Esophagus muscularis mucosa (tissue), 4 donors: ENCODE data around the gene TAS2R4.

ENCODE experiments used
- EP300 ChIP-seq: sonication (generic); formaldehyde crosslinking; IDR thresholded peaks from one replicate; pipeline ENCODE4 v1.6.1; 2017; ENCODE audit warnings: antibody characterized with exemption
- POLR2A ChIP-seq: fragments of 450-650 bp; IDR thresholded peaks from one replicate; pipeline ENCODE4 v1.6.1; 2017; ENCODE audit warnings: antibody characterized with exemption, moderate library complexity, mild to moderate bottlenecking, low read depth
- TF ChIP-seq, protein P1 (sequence below), 3 experiments: fragments of 200-600 bp in 2 of 3; fragments of 450-650 bp in 1 of 3; sonication (generic) in 2 of 3; IDR thresholded peaks; one replicate each; pipeline ENCODE4 v1.5.1; 2017 to 2019; ENCODE audit warnings: antibody characterized with exemption in 3 of 3, mild to moderate bottlenecking in 2 of 3, moderate library complexity in 1 of 3

DNA sequence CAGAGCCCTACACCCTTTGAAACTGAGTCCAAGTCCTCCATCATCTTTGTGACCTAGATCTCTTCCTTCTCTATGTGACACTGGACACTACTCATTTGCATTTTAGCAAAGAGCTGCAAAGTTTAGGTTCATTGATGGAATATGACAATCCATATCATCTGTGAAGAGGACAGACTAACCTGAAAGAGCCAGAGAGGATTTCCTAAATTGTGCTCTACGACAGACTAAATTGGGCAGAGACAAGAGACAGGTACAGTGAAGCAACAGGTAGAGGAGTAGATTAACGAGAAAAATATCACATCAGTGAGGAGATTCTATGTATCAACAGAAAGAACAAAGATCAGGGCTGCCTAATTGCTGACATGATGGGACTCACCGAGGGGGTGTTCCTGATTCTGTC, 12.7 kb upstream of the TAS2R4 start, which contains the start of gene TAS2R3:
- TF ChIP-seq, protein P1, sequence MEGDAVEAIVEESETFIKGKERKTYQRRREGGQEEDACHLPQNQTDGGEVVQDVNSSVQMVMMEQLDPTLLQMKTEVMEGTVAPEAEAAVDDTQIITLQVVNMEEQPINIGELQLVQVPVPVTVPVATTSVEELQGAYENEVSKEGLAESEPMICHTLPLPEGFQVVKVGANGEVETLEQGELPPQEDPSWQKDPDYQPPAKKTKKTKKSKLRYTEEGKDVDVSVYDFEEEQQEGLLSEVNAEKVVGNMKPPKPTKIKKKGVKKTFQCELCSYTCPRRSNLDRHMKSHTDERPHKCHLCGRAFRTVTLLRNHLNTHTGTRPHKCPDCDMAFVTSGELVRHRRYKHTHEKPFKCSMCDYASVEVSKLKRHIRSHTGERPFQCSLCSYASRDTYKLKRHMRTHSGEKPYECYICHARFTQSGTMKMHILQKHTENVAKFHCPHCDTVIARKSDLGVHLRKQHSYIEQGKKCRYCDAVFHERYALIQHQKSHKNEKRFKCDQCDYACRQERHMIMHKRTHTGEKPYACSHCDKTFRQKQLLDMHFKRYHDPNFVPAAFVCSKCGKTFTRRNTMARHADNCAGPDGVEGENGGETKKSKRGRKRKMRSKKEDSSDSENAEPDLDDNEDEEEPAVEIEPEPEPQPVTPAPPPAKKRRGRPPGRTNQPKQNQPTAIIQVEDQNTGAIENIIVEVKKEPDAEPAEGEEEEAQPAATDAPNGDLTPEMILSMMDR (IDR thresholded peaks at IDR 0.05), result no peak
- TF ChIP-seq POLR2A (no peak), EP300 (no peak)
